DND-41 (cell line): Measurements from ENCODE around the gene MAGI1.

Experiments
- ATAC-seq: fragments of 200-7000 bp; cut with Tn5 transposase; 3 replicates; pipeline ENCODE4 v1.9.1; 2021; ENCODE audit warnings: low read depth; ENCODE audit not compliant: insufficient read depth
- DNase-seq: peaks from one replicate; pipeline ENCODE4 v3.0.0-alpha.2; 2020
- H2AFZ ChIP-seq: 2 replicates; pipeline ENCODE4 v1.6.0; 2012; ENCODE audit warnings: low read depth, low read length
- H3K27ac ChIP-seq: 2 replicates; pipeline ENCODE4 v1.5.1; 2012; ENCODE audit warnings: low read length, inconsistent platforms
- H3K27me3 ChIP-seq: fragments of 200-600 bp; sonication (generic); 2 replicates; pipeline ENCODE4 v1.6.0; 2012; ENCODE audit warnings: low read length, mild to moderate bottlenecking, inconsistent platforms; ENCODE audit not compliant: insufficient read depth, poor library complexity
- H3K36me3 ChIP-seq: 2 replicates; pipeline ENCODE4 v1.5.1; 2012; ENCODE audit warnings: low read length, inconsistent platforms; ENCODE audit not compliant: insufficient read depth
- H3K4me1 ChIP-seq: 2 replicates; pipeline ENCODE4 v1.5.1; 2012; ENCODE audit warnings: mild to moderate bottlenecking, low read length; ENCODE audit not compliant: insufficient read depth
- H3K4me2 ChIP-seq: 2 replicates; pipeline ENCODE4 v1.6.0; 2012; ENCODE audit warnings: mild to moderate bottlenecking, moderate library complexity, low read length, inconsistent platforms; ENCODE audit not compliant: insufficient read depth
- H3K4me3 ChIP-seq, 2 experiments: fragments of 200-600 bp in 1 of 2; shearing (Covaris generic) in 1 of 2; 2 replicates each; pipeline ENCODE4 v1.5.1; 2012 to 2016; ENCODE audit warnings: inconsistent platforms in 2 of 2, low read length in 2 of 2, mild to moderate bottlenecking in 2 of 2, low read depth in 1 of 2, moderate library complexity in 1 of 2
- H3K79me2 ChIP-seq: 2 replicates; pipeline ENCODE4 v1.6.0; 2012; ENCODE audit warnings: low read length, inconsistent platforms; ENCODE audit not compliant: insufficient read depth
- H3K9ac ChIP-seq: 2 replicates; pipeline ENCODE4 v1.6.0; 2012; ENCODE audit warnings: low read depth, mild to moderate bottlenecking, inconsistent platforms, low read length, moderate library complexity
- H3K9me3 ChIP-seq: 2 replicates; pipeline ENCODE4 v1.5.1; 2012; ENCODE audit warnings: low read length, moderate library complexity, mild to moderate bottlenecking, inconsistent platforms; ENCODE audit not compliant: insufficient read depth, severe bottlenecking
- H4K20me1 ChIP-seq: 2 replicates; pipeline ENCODE4 v1.6.0; 2012; ENCODE audit warnings: low read length; ENCODE audit not compliant: insufficient read depth
- EZH2 ChIP-seq: IDR thresholded peaks from 3 replicates; pipeline ENCODE4 v1.6.1; 2012; ENCODE audit warnings: borderline replicate concordance, low read depth, mild to moderate bottlenecking, moderate library complexity, low read length, inconsistent platforms; ENCODE audit not compliant: severe bottlenecking
- TF ChIP-seq, protein P1 (sequence below): IDR thresholded peaks from 2 replicates; pipeline ENCODE4 v1.5.1; 2012; ENCODE audit warnings: borderline replicate concordance, low read length, moderate library complexity, mild to moderate bottlenecking; ENCODE audit not compliant: poor library complexity, severe bottlenecking; ENCODE audit errors: extremely low read depth

The MAGI1 gene

DNA sequence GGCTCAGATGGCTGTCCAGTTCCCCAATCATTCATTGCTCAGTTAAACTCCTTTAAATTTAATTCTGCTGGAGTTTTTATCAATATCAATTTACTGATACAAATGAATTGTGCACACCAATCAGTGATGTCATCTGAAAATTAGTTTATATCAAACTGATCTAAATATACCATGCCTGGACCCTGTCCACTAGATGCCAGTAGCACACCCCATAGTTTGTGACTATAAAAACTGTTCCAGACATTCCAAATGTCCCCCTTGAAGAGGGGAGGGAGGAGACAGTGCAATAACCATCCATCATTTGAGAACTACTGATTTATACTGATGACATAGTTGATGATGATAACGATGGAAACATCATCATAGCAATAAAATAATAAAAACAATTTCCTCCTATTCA lies 232.1 kb downstream of the MAGI1 start:
- no peaks in the 10 kb centered on the region for H3K36me3 ChIP-seq
- no peaks in the 10 kb centered on the region for H3K79me2 ChIP-seq
- H4K20me1 ChIP-seq = no peaks in the 10 kb centered on the region
- H3K27ac ChIP-seq = no peak overlapping the region
- no peak for ATAC-seq
- no peak overlapping the region for H2AFZ ChIP-seq
- no peak overlapping the region for H3K9ac ChIP-seq
- no peaks in the 10 kb centered on the region for H3K9me3 ChIP-seq
- H3K4me3 ChIP-seq = no peak overlapping the region
- H3K4me1 ChIP-seq = no peaks in the 10 kb centered on the region
- H3K4me2 ChIP-seq = no peak overlapping the region
- no peaks in the 10 kb centered on the region for H3K27me3 ChIP-seq
- TF ChIP-seq, protein P1, sequence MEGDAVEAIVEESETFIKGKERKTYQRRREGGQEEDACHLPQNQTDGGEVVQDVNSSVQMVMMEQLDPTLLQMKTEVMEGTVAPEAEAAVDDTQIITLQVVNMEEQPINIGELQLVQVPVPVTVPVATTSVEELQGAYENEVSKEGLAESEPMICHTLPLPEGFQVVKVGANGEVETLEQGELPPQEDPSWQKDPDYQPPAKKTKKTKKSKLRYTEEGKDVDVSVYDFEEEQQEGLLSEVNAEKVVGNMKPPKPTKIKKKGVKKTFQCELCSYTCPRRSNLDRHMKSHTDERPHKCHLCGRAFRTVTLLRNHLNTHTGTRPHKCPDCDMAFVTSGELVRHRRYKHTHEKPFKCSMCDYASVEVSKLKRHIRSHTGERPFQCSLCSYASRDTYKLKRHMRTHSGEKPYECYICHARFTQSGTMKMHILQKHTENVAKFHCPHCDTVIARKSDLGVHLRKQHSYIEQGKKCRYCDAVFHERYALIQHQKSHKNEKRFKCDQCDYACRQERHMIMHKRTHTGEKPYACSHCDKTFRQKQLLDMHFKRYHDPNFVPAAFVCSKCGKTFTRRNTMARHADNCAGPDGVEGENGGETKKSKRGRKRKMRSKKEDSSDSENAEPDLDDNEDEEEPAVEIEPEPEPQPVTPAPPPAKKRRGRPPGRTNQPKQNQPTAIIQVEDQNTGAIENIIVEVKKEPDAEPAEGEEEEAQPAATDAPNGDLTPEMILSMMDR = no peak
- TF ChIP-seq EZH2 = no peak
- DNase-seq = no peak

DNA sequence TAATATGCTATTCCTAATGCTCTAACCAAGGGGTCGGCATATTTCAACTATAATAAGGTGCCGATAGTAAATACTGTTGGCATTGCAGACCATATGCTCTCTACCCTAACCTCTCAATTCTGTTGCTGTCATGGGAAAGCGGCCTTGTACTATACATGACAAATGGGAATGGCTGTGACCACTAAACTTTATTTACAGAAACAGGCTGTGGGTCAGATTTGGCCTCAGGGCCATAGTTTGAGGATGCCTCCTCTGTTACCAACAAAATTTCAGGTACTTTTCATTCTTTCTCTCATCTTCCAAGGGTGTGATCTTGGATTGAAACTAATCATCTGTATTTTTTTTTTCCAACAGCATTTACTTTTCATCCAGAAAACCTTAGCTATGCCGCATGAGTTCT lies 242.0 kb downstream of the MAGI1 start:
- H4K20me1 ChIP-seq = no peaks in the 10 kb centered on the region
- no peak overlapping the region for H3K4me3 ChIP-seq
- no peak overlapping the region for H2AFZ ChIP-seq
- no peaks in the 10 kb centered on the region for H3K9me3 ChIP-seq
- TF ChIP-seq EZH2 = no peak
- TF ChIP-seq, protein P1 = no peak
- H3K4me2 ChIP-seq = no peak overlapping the region
- no peaks in the 10 kb centered on the region for H3K36me3 ChIP-seq
- H3K27ac ChIP-seq = no peak overlapping the region
- no peak for DNase-seq
- H3K27me3 ChIP-seq = no peaks in the 10 kb centered on the region
- no peak overlapping the region for H3K9ac ChIP-seq
- H3K79me2 ChIP-seq = no peaks in the 10 kb centered on the region
- no peaks in the 10 kb centered on the region for H3K4me1 ChIP-seq
- no peak for ATAC-seq

DNA sequence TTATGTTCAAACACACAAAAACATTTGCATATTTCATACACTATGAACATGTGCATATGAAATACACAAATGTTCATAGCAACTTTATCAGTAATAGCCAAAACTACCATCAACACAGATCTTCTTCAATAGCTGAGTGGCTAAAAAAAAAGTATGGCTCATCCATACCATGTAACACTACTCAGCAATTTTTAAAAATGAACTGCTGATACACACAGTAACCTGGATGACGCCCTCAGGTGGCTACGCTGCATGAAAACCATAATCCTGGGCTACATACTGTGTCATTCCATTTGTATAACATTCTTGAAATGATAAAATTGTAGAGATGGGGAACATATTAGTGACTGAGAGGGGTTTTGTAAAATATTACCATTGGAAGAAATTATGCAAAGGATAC lies 243.6 kb downstream of the MAGI1 start:
- Histone ChIP-seq H3K4me3 (no peak overlapping the region), H4K20me1 (no peaks in the 10 kb centered on the region), H3K27ac (no peak overlapping the region), H3K9me3 (no peaks in the 10 kb centered on the region), H3K27me3 (no peaks in the 10 kb centered on the region), H3K9ac (no peak overlapping the region), H2AFZ (no peak overlapping the region), H3K79me2 (no peaks in the 10 kb centered on the region), H3K36me3 (no peaks in the 10 kb centered on the region), H3K4me1 (no peaks in the 10 kb centered on the region), H3K4me2 (no peak overlapping the region)
- ATAC-seq = no peak
- DNase-seq = no peak
- TF ChIP-seq, protein P1 = no peak
- no peak for TF ChIP-seq EZH2

GRCh38 chr3:65793495-65794200 lies 245.1 kb downstream of the MAGI1 start:
- H3K4me2 ChIP-seq = no peak overlapping the region

More at GRCh38 chr3:65793495-65794200, 245.1 kb downstream of the MAGI1 start:
- Histone ChIP-seq H3K4me3 (no peak overlapping the region), H3K36me3 (no peaks in the 10 kb centered on the region), H4K20me1 (no peaks in the 10 kb centered on the region), H3K9ac (no peak overlapping the region), H3K9me3 (no peaks in the 10 kb centered on the region), H3K27ac (no peak overlapping the region), H3K27me3 (no peaks in the 10 kb centered on the region), H2AFZ (no peak overlapping the region), H3K79me2 (no peaks in the 10 kb centered on the region), H3K4me1 (no peaks in the 10 kb centered on the region)
- ATAC-seq = no peak
- TF ChIP-seq, protein P1 = no peak
- no peak for TF ChIP-seq EZH2
- DNase-seq = no peak
